RWPE1 (cell line): ENCODE data around the gene RIC8B.

Experiments
- CTCF ChIA-PET: fragments of 350-600 bp; sonication (Branson Sonifier 250); formaldehyde crosslinking; extraction: SDS; loops from one replicate; lab custom pipeline; 2021; lab: Yijun Ruan, JAX
- POLR2A ChIA-PET: fragments of 400-600 bp; formaldehyde crosslinking; extraction: SDS; loops from one replicate; lab custom pipeline; 2020; ENCODE audit warnings: antibody characterized with exemption; ENCODE audit not compliant: low non-redundant PET; lab: Yijun Ruan, JAX
- DNase-seq: peaks from one replicate; pipeline ENCODE4 v3.0.0; 2012; ENCODE audit warnings: low spot score
- H3K27ac ChIP-seq: fragments of 450-650 bp; 2 replicates; pipeline ENCODE4 v1.5.1; 2017
- TF ChIP-seq, protein P1 (sequence below): fragments of 450-650 bp; conservative IDR thresholded peaks from 2 replicates; pipeline ENCODE4 v1.5.1; 2017; ENCODE audit warnings: low read depth, mild to moderate bottlenecking

The RIC8B gene

DNA sequence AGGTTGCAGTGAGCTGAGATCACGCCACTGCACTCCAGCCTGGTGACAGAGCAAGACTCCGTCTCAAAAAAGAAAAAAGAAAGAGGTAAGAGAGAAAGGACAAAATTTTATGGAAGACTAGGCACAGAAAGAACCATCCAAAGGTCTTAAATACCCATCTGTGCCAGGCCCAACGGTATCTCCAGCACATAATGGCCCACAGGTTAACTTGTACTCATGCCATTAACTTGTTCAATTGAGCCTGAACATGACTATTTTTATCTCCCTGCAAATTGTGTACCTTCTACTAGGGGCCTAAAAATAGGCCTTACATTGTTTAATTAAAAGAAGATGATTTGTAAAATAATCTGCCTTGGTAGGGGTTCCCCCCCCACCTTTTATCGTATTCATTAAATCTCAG is 80.2 kb downstream of the RIC8B start:
- POLR2A ChIA-PET, result no interaction called here
- CTCF ChIA-PET, result interaction anchor here (1.1 kb wide), 1 partner anchor 422 kb away, joined by 3 read pairs; no protein-coding TSS in a partner anchor
- H3K27ac ChIP-seq, result no peak overlapping the region
- TF ChIP-seq, protein P1, sequence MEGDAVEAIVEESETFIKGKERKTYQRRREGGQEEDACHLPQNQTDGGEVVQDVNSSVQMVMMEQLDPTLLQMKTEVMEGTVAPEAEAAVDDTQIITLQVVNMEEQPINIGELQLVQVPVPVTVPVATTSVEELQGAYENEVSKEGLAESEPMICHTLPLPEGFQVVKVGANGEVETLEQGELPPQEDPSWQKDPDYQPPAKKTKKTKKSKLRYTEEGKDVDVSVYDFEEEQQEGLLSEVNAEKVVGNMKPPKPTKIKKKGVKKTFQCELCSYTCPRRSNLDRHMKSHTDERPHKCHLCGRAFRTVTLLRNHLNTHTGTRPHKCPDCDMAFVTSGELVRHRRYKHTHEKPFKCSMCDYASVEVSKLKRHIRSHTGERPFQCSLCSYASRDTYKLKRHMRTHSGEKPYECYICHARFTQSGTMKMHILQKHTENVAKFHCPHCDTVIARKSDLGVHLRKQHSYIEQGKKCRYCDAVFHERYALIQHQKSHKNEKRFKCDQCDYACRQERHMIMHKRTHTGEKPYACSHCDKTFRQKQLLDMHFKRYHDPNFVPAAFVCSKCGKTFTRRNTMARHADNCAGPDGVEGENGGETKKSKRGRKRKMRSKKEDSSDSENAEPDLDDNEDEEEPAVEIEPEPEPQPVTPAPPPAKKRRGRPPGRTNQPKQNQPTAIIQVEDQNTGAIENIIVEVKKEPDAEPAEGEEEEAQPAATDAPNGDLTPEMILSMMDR, result no peak
- no peak for DNase-seq

DNA sequence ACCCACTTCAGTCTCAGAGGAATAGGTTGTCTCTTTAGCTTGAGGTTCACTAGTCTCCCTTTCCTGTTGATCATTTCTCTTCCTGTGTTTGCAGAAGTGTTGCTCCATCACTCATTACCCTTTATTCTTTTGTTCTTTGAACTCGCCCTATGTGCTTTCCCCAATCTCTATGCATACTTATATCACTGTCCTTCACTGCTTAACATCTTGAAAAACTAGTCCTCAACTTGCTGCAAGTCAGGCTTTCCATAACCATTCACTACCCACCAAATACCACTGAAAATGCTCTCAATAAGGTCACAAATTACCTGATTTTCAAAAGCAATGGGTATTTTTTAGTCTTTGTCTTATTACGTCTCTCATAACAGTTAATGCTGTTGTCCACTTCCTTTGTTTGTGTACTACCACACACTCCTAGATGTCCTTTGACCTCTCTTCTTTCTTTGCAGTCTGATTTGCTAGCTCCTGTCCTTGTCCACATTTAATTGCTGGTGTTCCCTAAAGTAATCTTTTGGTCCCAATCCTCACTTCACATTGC is 80.8 kb downstream of the RIC8B start:
- no peak overlapping the region for H3K27ac ChIP-seq
- TF ChIP-seq, protein P1, result no peak
- no peak for DNase-seq
- ChIA-PET CTCF (interaction anchor here (1.1 kb wide), 1 partner anchor 422 kb away, joined by 3 read pairs; no protein-coding TSS in a partner anchor), POLR2A (no interaction called here)

- TF ChIP-seq, protein P1, result no peak
- ChIA-PET CTCF (no interaction called here), POLR2A (no interaction called here)
- DNase-seq, result no peak
- H3K27ac ChIP-seq, result no peak overlapping the region
These were observed 87.8 kb downstream of the RIC8B start for GRCh38 chr12:106861984-106862916.

GRCh38 chr12:106863189-106863588 is 88.7 kb downstream of the RIC8B start:
- no peak for DNase-seq
- TF ChIP-seq, protein P1, result no peak
- CTCF ChIA-PET, result no interaction called here
- no peak overlapping the region for H3K27ac ChIP-seq
- POLR2A ChIA-PET, result no interaction called here

GRCh38 chr12:106865683-106866082 is 91.2 kb downstream of the RIC8B start:
- ChIA-PET POLR2A (no interaction called here), CTCF (no interaction called here)
- TF ChIP-seq, protein P1, result no peak
- H3K27ac ChIP-seq, result no peak overlapping the region
- DNase-seq, result no peak

GRCh38 chr12:106866426-106867080 is 92.1 kb downstream of the RIC8B start:
- H3K27ac ChIP-seq, result no peak overlapping the region
- POLR2A ChIA-PET, result no interaction called here
- no peak for DNase-seq
- CTCF ChIA-PET, result interaction anchor here (0.5 kb wide), 1 partner anchor 482 kb away, joined by 3 read pairs; no protein-coding TSS in a partner anchor
- TF ChIP-seq, protein P1, result no peak
